ENCODE data around the gene HOXA10. TPM values are rescaled to one million over a fixed set of nuclear protein-coding genes. Genes with fewer than 3 reads are reported as not detected.

Gene HOXA10
- total RNA-seq, 3 donors from 2014 or later = 2.3 to 21.1 (median 5.2) TPM

DNA sequence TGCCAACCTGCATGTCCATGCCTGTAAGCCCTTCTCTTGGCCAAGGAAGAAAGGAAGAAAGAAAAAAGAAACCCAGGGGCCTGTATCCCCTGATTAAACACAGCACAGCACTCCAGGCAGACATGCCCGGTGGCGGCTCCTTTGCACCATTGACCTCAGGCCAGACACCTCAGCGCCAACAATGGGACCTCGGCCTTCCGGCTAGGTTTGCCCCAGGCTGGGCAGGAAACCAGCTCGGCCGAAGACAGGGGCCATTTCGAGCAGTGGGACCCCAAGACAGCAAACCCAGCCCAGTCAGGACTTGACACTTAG, 2.8 kb downstream of the HOXA10 start:
- intact Hi-C loops (cut with DNase I; ENCODE audit: low total_unique reads) = loop anchor here (10.0 kb wide), 1 partner anchor 1316 kb away; no protein-coding TSS in a partner anchor
- TF ChIP-seq POLR2AphosphoS5 (IDR thresholded peaks at IDR 0.05) (no peak), POLR2A (IDR thresholded peaks at IDR 0.05) (no peak)
- TF ChIP-seq, protein P1, sequence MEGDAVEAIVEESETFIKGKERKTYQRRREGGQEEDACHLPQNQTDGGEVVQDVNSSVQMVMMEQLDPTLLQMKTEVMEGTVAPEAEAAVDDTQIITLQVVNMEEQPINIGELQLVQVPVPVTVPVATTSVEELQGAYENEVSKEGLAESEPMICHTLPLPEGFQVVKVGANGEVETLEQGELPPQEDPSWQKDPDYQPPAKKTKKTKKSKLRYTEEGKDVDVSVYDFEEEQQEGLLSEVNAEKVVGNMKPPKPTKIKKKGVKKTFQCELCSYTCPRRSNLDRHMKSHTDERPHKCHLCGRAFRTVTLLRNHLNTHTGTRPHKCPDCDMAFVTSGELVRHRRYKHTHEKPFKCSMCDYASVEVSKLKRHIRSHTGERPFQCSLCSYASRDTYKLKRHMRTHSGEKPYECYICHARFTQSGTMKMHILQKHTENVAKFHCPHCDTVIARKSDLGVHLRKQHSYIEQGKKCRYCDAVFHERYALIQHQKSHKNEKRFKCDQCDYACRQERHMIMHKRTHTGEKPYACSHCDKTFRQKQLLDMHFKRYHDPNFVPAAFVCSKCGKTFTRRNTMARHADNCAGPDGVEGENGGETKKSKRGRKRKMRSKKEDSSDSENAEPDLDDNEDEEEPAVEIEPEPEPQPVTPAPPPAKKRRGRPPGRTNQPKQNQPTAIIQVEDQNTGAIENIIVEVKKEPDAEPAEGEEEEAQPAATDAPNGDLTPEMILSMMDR (IDR thresholded peaks at IDR 0.05) = no peak
- Histone ChIP-seq H3K4me1 (no peaks in the 10 kb centered on the region), H3K4me3 (peak overlapping the region; percentile 62 to 91 (median 76)), H3K9me3 (no peaks in the 10 kb centered on the region), H3K27ac (peak overlapping the region in 1 of 2 donors; percentile 89), H3K36me3 (no peaks in the 10 kb centered on the region), H3K27me3 (peaks cover 3 to 75% of the 10 kb centered on the region in 2 donors)
- DNase-seq (ENCODE audit: low spot score in 2 of 2) = peak in 1 of 2 donors; percentile 41

DNA sequence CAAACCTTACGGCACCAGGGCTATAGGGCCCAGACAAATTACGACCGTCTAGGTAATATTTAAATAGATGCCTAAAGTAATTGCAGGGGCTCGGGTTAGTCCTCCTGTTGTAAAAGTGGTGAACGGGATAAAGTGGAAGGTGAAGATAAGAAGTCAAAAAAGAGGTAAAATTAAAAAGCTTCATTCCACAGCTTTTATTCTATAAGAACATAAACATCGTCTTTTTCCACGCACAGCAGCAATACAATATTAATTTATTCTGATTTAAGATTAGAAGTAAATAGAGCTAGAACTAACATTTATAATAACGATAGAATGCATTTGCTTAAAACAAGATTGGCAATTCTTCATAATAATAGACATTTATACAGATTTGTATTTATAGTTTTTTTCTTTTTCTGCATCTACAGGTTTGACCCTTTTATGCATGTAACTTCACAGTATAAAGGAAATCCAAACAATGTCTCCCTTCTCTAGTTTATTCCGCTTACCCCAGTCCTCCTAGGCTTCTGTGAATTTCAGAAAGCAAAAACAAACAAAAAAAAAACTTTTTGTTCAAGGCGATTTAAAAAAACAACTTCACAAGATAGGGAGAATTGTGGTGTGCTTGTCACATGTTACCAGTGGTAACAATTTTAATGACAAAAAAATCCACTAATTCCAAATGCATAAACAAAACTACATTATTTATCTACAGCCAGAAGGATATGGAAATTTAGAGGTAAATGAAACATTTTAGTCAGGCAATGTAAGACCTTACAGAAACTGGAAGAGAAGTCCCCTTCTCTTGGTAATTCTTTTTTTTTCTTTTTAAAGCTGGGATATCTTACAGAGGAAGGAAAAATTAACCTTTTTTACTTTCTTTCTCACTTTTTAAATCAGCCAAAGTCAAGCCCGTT, 3.4 kb downstream of the HOXA10 start:
- Histone ChIP-seq H3K4me3 (peak overlapping the region; percentile 62 to 76 (median 63)), H3K4me1 (no peaks in the 10 kb centered on the region), H3K27me3 (peaks cover 3 to 75% of the 10 kb centered on the region in 2 donors), H3K27ac (peak overlapping the region; percentile 82 to 89), H3K36me3 (no peaks in the 10 kb centered on the region), H3K9me3 (no peaks in the 10 kb centered on the region)
- no peak for DNase-seq (ENCODE audit: low spot score in 2 of 2)
- intact Hi-C loops (cut with DNase I; ENCODE audit: low total_unique reads) = loop anchor here (10.0 kb wide), 1 partner anchor 1316 kb away; no protein-coding TSS in a partner anchor
- TF ChIP-seq POLR2AphosphoS5 (IDR thresholded peaks at IDR 0.05) (no peak), POLR2A (IDR thresholded peaks at IDR 0.05) (no peak)
- TF ChIP-seq, protein P1 (IDR thresholded peaks at IDR 0.05) = no peak

DNA sequence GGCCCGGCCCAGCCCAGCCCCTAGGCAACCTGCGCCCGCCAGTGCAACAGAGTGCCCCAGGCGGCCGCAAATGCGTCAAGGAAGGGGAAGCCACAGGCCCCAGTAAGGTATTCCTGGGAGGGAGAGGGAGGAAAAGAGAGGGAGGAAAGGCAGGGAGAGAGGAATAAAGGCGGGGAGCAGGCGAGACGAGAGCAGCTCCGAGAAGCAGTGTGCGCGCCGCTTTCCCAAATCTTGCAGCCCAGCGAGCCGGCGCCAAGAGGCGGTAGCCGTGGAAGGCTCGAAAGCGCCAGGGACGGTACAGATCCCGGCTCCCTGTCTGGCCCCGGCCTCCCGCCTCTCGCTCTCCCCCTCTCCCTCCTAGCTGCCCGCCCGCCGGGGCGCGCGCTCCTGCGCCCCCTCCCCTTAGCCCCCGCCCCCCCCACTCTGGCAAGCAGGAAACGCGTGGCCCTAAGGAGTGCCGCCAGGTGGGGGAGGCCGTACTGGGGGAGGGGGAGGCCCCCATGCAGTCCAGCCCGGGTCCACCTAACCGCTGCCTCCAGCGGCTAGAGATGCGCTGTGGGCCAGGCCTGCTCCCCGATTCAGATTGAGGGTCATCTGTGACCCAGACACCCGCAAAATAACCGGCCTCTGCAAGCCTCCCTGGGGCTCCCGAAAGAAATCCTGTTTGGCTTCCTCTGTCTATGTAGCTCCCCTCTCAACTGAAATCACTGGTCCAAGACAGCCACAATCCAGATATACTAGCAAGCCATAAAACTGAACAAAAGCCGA, 4.3 kb downstream of the HOXA10 start:
- intact Hi-C loops (cut with DNase I; ENCODE audit: low total_unique reads) = loop anchor here (10.0 kb wide), 1 partner anchor 1315 kb away; no protein-coding TSS in a partner anchor
- Histone ChIP-seq H3K9me3 (no peaks in the 10 kb centered on the region), H3K27me3 (peaks cover 5 to 75% of the 10 kb centered on the region in 2 donors), H3K36me3 (no peaks in the 10 kb centered on the region), H3K4me3 (peak overlapping the region; percentile 50 to 76 (median 63)), H3K4me1 (no peaks in the 10 kb centered on the region), H3K27ac (peak overlapping the region; percentile 82 to 89)
- DNase-seq (ENCODE audit: low spot score in 2 of 2) = peak in 1 of 2 donors; percentile 49
- TF ChIP-seq POLR2AphosphoS5 (IDR thresholded peaks at IDR 0.05) = no peak
- no peak for TF ChIP-seq POLR2A (IDR thresholded peaks at IDR 0.05)
- TF ChIP-seq, protein P1 (IDR thresholded peaks at IDR 0.05) = no peak

DNA sequence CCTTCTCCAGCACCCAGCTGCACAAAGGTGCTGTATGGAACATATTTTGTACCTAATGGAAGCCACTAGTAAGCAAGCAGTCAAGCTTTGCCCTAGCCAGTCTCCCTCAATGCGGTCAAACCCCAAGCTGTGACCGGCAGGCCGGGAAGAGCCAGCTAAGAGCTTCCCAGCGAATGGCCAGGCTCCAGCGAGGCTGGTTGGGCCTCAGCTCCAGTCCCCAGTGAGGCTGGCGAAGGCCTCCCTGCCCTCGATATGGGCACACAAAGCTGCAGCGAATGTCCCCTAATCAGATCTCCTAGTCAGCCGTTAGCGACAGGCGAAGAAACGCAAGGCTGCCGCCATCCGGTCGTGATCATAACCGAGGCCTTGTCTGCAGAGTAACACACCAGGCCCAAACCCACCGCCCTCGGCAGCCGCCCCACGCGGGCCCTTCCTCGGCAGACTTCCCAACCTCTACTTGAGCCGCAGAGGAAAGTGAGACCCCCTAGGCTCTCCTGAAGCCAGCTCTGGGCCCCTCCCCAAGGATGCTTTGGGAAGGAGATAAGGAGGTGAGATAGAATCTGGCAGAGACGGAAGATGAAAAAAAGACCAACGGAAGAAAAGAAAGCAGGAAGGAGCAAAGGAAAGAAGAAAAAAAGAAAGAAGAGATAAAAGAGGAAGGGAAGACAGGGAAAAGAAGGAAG, 5.7 kb downstream of the HOXA10 start:
- Histone ChIP-seq H3K36me3 (no peaks in the 10 kb centered on the region), H3K4me1 (no peaks in the 10 kb centered on the region), H3K9me3 (no peaks in the 10 kb centered on the region), H3K27ac (peak overlapping the region; percentile 82 to 89), H3K4me3 (peak overlapping the region; percentile 50 to 76 (median 63)), H3K27me3 (peaks cover 6 to 69% of the 10 kb centered on the region in 2 donors)
- intact Hi-C loops (cut with DNase I; ENCODE audit: low total_unique reads) = no loop called here
- DNase-seq (ENCODE audit: low spot score in 2 of 2) = no peak
- TF ChIP-seq POLR2AphosphoS5 (IDR thresholded peaks at IDR 0.05) = peak in 2 of 3 donors; percentile 11 to 19
- TF ChIP-seq, protein P1 (IDR thresholded peaks at IDR 0.05) = no peak
- no peak for TF ChIP-seq POLR2A (IDR thresholded peaks at IDR 0.05)

Measured in breast epithelium (tissue), 4 donors.